Astrocyte of the cerebellum (primary cell): ENCODE data around the gene MXD4.

Experiments used
- DNase-seq: peaks from one replicate; pipeline ENCODE4 v3.0.0-alpha.2; 2011; ENCODE audit warnings: low read depth
- H3K4me3 ChIP-seq: 2 replicates; pipeline ENCODE4 v1.5.1; 2011; ENCODE audit warnings: mild to moderate bottlenecking, low read depth, low read length, moderate library complexity
- in situ Hi-C: cut with HindIII; loops from 2 replicates; pipeline ENCODE4 v1.10.0; 2017; ENCODE audit warnings: low sequenced_read_pairs
- TF ChIP-seq, protein P1 (sequence below): IDR thresholded peaks from 2 replicates; pipeline ENCODE4 v1.5.1; 2012; ENCODE audit warnings: low read length, low read depth, moderate library complexity, mild to moderate bottlenecking; ENCODE audit errors: missing control alignments

The MXD4 gene

GRCh38 chr4:2254665-2255500 lies 7.0 kb downstream of the MXD4 start:
- DNase-seq: no peak
- no peak overlapping the region for H3K4me3 ChIP-seq
- in situ Hi-C loops: loop anchor here (5.0 kb wide), 1 partner anchor 147 kb away; no protein-coding TSS in a partner anchor
- TF ChIP-seq, protein P1, sequence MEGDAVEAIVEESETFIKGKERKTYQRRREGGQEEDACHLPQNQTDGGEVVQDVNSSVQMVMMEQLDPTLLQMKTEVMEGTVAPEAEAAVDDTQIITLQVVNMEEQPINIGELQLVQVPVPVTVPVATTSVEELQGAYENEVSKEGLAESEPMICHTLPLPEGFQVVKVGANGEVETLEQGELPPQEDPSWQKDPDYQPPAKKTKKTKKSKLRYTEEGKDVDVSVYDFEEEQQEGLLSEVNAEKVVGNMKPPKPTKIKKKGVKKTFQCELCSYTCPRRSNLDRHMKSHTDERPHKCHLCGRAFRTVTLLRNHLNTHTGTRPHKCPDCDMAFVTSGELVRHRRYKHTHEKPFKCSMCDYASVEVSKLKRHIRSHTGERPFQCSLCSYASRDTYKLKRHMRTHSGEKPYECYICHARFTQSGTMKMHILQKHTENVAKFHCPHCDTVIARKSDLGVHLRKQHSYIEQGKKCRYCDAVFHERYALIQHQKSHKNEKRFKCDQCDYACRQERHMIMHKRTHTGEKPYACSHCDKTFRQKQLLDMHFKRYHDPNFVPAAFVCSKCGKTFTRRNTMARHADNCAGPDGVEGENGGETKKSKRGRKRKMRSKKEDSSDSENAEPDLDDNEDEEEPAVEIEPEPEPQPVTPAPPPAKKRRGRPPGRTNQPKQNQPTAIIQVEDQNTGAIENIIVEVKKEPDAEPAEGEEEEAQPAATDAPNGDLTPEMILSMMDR: no peak

DNA sequence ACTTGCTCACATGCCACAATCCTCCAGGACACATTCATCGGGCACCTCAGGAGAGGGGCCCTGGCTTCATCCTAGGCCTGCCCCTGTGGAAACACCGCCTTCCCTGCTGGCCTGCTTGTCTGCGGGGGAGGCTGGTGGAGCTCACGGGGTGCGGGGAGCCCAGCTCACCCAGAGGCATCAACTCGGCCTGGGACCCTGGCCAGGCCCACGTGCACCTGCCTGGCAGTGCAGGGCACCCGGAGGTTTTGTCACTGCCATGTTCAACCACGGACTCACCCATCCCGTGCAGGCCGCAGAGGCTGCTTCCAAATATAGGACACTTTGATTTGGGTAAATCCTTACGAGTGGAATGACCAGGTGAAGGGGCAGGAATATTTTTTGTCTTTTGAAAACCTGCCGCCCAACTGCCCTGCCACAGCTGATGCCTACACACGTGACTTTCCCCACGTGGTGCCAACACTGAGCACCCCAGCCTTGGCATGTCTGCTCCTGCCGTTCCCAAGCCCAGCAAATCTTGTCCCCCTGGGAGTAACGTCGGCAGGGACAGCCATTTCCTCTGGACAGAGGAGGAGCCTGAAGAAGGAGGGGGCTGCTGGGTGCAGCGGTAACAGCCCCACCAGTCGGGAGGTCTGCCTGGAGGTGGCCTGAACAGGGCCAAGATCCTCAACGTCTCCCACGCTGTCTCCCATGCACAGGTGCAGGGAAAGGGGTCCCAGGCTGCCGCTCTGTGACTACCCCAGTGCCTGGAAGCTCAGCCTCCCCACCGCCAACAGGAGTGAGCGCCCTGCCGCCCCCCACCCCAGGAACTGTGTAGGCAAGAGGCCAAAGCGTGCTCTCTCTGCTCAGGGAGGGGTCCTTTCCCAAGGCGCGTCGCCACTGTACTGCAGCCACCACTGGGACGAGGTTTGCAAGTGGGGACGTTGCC lies 8.5 kb downstream of the MXD4 start:
- no peak overlapping the region for H3K4me3 ChIP-seq
- in situ Hi-C loops: no loop called here
- TF ChIP-seq, protein P1: no peak
- no peak for DNase-seq

GRCh38 chr4:2252530-2253091 lies 9.3 kb downstream of the MXD4 start:
- in situ Hi-C loops: no loop called here
- TF ChIP-seq, protein P1: no peak
- no peak for DNase-seq
- H3K4me3 ChIP-seq: no peak overlapping the region

GRCh38 chr4:2251795-2252529 lies 9.9 kb downstream of the MXD4 start:
- no peak overlapping the region for H3K4me3 ChIP-seq
- TF ChIP-seq, protein P1: no peak
- no peak for DNase-seq
- in situ Hi-C loops: no loop called here

- TF ChIP-seq, protein P1: no peak
- in situ Hi-C loops: no loop called here
- no peak for DNase-seq
- no peak overlapping the region for H3K4me3 ChIP-seq
These were observed 10.7 kb downstream of the MXD4 start for GRCh38 chr4:2251073-2251794.
